ENCODE measurements around the gene TSPAN13.

GRCh38 chr7:16729541-16729940, 24.0 kb upstream of the TSPAN13 start:
- TF ChIP-seq, protein P1, sequence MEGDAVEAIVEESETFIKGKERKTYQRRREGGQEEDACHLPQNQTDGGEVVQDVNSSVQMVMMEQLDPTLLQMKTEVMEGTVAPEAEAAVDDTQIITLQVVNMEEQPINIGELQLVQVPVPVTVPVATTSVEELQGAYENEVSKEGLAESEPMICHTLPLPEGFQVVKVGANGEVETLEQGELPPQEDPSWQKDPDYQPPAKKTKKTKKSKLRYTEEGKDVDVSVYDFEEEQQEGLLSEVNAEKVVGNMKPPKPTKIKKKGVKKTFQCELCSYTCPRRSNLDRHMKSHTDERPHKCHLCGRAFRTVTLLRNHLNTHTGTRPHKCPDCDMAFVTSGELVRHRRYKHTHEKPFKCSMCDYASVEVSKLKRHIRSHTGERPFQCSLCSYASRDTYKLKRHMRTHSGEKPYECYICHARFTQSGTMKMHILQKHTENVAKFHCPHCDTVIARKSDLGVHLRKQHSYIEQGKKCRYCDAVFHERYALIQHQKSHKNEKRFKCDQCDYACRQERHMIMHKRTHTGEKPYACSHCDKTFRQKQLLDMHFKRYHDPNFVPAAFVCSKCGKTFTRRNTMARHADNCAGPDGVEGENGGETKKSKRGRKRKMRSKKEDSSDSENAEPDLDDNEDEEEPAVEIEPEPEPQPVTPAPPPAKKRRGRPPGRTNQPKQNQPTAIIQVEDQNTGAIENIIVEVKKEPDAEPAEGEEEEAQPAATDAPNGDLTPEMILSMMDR (conservative IDR thresholded peaks at IDR 0.05; ENCODE audit: low read depth, low read length): no peak
- TF ChIP-seq RAD21 (IDR thresholded peaks at IDR 0.05; ENCODE audit: low read length) (no peak), CHD1 (IDR thresholded peaks at IDR 0.05; ENCODE audit: low read depth, low read length) (no peak), SMC3 (IDR thresholded peaks at IDR 0.05; ENCODE audit: low read depth, low read length) (no peak), USF2 (IDR thresholded peaks at IDR 0.05; ENCODE audit: low read depth, low read length) (no peak), RCOR1 (IDR thresholded peaks at IDR 0.05; ENCODE audit: insufficient replicate concordance, low read length) (no peak), POLR2A (IDR thresholded peaks at IDR 0.05; ENCODE audit: low read depth, low read length) (no peak), MAFK (IDR thresholded peaks at IDR 0.05; ENCODE audit: low read depth, low read length) (no peak)
